ENCODE results near the gene DMD.
A peak's percentile ranks its signal among the peaks of the same experiment; 100 is the strongest.
"Not testable (repeated sequence)": the region's sequence is repeated elsewhere in the genome, so short reads cannot be mapped to it uniquely, and the experiment has no call there.

Gene DMD

GRCh38 chrX:31471229-31471628, 1740.1 kb downstream of the DMD start:
- DNase-seq, result no peak

DNA sequence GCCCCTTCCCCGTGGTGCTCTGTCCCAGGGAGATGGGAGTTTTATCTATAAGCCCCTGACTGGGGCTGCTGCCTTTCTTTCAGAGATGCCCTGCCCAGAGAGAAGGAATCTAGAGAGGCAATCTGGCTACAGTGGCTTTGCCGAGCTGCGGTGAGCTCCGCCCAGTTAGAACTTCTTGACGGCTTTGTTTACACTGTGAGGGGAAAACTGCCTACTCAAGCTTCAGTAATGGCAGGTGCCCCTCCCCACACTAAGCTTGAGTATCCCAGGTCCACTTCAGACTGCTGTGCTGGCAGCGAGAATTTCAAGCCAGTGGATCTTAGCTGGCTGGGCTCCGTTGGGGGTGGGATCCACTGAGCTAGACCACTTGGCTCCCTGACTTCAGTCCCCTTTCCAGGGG, 1740.6 kb downstream of the DMD start:
- DNase-seq, result not testable (repeated sequence)

- no peak for DNase-seq
Observed at GRCh38 chrX:31464306-31464915, 1746.9 kb downstream of the DMD start.

GRCh38 chrX:31461266-31461665, 1750.1 kb downstream of the DMD start:
- no peak for DNase-seq

GRCh38 chrX:31459361-31459760, 1752.0 kb downstream of the DMD start:
- no peak for DNase-seq

DNA sequence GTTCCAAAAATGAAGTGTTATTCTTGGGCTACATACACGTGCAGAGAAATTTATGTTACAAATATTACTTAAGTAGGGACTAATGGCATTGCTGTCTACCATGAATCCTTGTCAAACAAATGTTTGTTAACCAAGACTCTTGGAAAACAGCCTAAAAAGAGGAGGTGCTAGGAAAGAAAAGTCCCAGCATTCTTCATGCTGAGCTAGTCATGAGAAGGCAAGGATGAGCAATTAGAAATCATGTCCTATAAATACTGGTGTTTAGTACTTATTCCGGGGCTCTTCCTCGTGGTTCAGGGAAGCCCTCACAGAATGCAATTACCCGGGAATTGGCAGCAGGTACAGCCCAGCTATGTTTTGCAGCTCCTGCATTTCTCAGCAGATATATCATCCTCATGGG, 1761.4 kb downstream of the DMD start:
- no peak for DNase-seq

- DNase-seq, result no peak
Observed at GRCh38 chrX:31449081-31449480, 1762.3 kb downstream of the DMD start.

- DNase-seq, result no peak
Observed at GRCh38 chrX:31445542-31445941, 1765.8 kb downstream of the DMD start.

- no peak for DNase-seq
Observed at GRCh38 chrX:31443654-31444053, 1767.7 kb downstream of the DMD start.

GRCh38 chrX:31440546-31440945, 1770.8 kb downstream of the DMD start:
- no peak for DNase-seq

- DNase-seq, result no peak
Observed at GRCh38 chrX:31436424-31436823, 1774.9 kb downstream of the DMD start.

DNA sequence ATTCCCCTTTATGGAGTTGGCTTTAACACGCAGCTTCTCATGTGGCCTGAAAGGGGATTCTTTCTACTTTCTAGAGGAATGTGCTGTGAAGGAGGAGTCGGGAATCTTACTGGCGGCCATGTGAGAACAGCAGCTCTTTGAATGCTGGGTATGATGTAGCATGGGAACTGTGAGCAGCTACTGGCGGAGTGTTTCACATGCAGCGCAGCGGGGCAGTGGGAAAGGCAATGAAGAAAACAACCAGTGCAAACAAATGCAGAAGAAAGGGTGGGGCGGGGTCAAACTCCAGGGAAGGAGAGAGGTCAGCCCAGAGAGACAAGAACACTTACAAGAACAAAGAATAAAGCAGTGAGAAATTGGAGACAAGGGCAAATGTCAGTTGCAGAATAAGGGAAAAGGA, 1775.8 kb downstream of the DMD start:
- DNase-seq, result no peak

DNA sequence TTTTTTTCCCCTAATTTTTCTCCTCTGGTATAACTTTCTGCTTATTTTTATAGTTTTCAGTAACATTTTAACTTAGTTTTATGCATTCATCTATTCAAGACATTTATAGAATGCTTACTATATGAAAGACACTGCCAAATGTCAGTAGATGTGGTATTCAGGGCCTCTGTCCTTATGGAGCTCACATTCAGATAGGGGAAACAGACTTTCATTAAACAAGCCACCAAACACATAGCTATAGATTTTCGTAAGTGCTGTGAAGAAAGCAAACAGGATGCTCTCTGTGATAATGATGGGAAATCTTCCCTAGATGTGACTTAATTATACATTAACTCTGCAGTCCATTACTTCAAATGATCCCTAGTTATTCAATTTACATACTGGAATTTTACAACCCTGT, 1777.5 kb downstream of the DMD start:
- DNase-seq, result no peak

DNA sequence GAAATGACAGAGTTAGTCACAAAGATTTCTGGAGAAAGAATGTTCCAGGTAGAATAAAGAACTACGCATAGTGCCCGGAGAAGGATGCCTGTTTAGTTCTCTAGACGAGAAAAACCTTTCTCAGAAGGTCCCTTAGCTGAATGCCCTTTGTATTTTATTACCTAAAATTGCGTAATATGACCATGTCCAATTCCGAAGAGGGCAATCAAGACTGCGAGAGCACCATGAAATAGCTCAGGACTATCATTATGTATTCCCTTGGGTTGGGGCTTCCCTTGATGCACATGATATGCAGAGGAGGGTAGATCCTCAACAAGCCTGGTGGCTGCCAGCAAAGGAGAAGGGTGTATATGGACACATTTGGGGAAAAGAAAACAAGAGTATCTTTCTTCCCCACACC, 1781.4 kb downstream of the DMD start:
- DNase-seq, result no peak

DNA sequence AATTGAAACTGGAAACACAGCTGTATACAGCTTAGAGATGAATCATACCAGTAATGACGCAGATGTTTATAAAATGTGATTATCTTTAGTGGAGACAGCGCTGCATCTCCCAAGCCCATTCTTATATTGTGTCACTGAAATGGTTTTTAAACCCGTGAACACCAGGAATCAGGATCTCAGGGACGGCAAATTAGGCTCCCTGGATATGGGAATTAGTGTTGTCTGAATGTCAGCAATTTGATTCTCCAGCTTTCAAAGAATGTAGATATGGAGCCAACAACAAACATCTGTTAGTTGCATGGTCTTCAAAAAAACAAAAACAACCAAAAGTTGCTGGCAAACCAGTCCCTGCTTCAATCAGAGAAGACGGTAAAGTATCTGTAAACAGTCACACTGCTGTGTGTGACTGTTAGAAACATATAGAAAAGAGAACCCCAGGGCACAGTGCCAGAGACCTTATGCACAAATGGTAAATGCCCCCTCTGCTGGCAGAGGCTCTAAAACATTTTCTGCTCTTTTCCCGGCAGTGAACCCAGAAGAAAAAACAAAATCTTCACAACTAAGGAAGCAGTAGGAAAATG, 1787.7 kb downstream of the DMD start:
- DNase-seq, result peak; percentile 71

- DNase-seq, result no peak
Observed at GRCh38 chrX:31421441-31421840, 1789.9 kb downstream of the DMD start.

DNA sequence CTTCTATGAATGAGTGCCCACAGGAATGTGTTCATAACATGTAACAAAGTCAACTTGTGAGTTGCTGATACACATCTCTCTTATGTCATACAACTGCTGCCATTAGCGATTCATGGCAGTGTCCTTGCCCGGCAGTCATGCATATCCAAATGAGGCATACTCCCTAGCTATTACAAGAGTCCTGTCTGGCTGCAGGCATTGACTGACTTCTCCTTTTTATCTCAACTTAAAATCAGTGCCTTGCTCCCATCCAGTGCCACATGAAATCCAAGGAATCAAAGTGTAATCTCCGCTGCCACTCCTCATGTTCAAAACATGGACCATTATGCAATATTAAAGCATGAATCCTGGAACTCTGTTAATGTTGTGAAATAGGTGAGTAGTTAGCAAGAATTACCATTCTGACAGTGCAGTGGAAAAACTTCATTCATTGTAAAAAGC, 1790.6 kb downstream of the DMD start:
- DNase-seq, result no peak

DNA sequence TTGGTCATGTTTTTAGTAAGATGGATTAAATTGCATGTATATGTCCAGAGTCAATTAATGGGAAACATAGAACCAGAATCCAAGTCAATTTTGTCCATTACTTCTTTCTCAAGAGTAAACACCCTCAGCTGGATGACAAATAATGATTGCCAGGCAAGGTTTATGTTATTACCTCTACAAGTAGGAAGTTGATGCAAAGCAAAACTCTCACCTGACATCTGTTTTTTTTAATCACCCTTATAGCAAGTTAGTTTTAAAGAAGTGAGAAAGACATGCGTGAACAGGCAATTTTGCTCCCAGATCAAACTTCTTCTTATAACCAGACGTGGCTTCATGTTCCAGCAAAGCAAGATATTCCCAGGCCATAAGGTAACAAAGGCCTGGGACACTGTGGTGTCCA, 1791.0 kb downstream of the DMD start:
- no peak for DNase-seq

GRCh38 chrX:31397119-31397518, 1814.2 kb downstream of the DMD start:
- DNase-seq, result no peak

DNA sequence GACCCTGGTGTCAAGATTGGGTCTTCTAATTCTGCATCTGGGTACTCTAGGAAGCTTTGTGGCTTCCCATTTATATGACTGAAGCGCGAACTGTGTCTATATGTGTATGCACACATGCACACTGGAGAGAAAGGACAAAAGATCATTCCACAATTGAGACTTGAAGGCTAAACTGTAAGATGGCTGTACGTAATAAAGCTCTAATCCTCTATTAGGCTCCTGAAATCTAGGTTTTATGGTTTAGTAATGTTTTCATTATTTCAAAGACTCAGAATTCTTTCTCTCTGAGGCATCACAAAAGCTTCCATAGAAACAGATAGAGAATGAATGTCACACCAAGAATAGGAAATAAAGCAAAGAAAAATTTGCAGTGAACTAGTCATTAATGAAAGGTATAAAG, 1818.8 kb downstream of the DMD start:
- DNase-seq, result no peak

DNA sequence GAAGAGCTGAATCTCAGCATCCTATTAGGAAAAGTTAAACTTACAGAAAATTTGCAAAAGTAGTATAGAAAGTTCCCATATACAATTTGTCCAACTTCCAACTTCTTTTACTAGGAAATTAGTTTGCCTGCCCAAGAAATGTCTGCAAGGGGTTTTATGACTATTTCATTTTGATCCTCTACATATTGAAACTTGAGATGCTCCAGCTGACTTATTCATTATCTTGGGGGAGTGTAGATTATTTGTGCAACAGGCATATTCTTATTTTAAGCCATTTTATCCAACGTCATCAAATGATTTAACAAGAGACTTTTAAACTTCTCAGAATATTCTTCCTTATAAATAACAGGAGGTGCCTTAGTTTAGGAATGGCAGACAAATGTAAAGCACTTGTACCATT, 1822.4 kb downstream of the DMD start:
- no peak for DNase-seq

- no peak for DNase-seq
Observed at GRCh38 chrX:31384471-31384870, 1826.9 kb downstream of the DMD start.

- no peak for DNase-seq
Observed at GRCh38 chrX:31383991-31384390, 1827.4 kb downstream of the DMD start.

DNA sequence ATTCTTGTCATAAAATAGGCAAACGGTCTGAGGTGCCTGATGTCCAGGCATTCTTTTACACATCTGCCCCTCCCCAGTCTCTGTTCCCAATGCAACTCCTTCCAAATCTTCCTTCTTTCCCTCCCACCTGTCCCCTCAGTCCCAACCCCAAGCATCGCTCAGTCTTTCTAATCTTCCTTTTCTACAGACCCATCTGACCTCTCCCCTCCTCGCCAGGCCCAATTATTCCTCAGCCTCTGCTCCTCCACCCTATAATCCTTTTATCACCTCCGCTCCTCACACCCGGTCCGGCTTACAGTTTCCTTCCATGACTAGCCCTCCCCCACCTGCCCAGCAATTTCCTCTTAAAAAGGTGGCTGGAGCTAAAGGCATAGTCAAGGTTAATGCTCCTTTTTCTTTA, 1832.4 kb downstream of the DMD start:
- not testable (repeated sequence) for DNase-seq

DNA sequence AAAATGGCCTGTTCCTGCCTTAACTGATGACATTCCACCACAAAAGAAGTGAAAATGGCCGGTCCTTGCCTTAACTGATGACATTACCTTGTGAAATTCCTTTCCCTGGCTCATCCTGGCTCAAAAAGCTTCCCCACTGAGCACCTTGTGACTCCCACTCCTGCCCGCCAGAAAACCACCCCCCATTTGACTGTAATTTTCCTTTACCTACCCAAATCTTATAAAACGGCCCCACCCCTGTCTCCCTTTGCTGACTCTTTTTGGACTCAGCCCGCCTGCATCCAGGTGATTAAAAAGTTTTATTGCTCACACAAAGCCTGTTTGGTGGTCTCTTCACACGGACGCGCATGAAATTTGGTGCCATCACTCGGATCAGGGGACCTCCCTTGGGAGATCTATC, 1833.5 kb downstream of the DMD start:
- DNase-seq, result not testable (repeated sequence)
